Measurements from ENCODE around the gene CDH23. TPM values are rescaled to one million over a fixed set of nuclear protein-coding genes. Genes with fewer than 3 reads are reported as not detected.
A peak's percentile ranks its signal among the peaks of the same experiment; 100 is the strongest.

The CDH23 gene
- total and polyA plus RNA-seq, 4 experiments from 2014 or later: 1.8 to 5.4 (median 3.6) TPM

DNA sequence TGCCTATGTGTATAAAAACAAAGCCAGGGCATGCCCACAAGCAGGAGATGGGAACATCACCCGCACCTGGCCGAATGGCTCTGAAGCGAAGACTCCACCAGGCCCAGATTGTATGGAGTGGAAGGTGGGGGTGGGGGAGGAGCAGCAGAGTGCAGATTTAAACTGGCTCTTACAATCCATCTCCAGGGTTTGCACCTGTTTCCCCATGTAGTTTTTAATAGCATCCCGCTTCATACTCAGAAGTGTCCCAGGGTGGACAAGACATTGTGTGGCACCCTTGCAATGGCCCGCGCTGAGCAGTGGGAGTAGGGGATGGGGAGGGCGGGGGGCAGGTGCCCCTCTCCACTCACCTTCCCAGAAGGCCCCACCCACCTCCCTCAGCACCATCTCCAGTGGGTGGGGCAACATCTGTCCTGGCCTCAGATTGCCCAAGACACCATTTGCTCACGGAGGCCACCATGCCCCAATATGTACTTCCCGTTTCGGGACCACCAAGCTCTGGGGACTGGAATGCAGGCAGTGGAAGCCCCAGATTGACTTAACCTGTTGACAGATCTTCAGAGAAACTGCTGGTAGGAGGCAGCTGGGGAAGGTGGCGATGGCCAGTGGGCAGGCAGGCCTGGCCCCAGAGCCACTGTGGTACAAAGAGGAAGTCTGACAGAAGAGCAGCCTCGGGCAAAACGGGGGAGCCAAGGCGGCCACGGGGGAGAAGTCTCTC lies 353.6 kb downstream of the CDH23 start:
- DNase-seq: no peak
- POLR2A ChIA-PET (ENCODE audit: partially characterized antibody): interaction anchor here (0.7 to 26.4 kb wide), 5 partner anchors 7 to 54 kb away, joined by 3 to 1191 read pairs (median 164); partner anchors contain the start of genes C10orf105 and VSIR
- Mint-ChIP-seq H3K9me3 (no peaks in the 10 kb centered on the region), H3K36me3 (peaks cover 37 to 61% of the 10 kb centered on the region in 2 donors), H3K4me1 (peaks cover 70 to 98% (median 89%) of the 10 kb centered on the region in 4 donors), H3K27me3 (no peaks in the 10 kb centered on the region), H3K4me3 (peak overlapping the region in 6 of 8 donors; percentile 35 to 89 (median 50)), H3K27ac (peak overlapping the region; percentile 92 to 99 (median 98))
- H3K4me3 ChIP-seq (ENCODE audit: low read length in 2 of 2): no peak overlapping the region
- H3K36me3 ChIP-seq (ENCODE audit: insufficient read depth, low read length): peaks cover 38% of the 10 kb centered on the region
- no peaks in the 10 kb centered on the region for H3K27me3 ChIP-seq (ENCODE audit: insufficient read depth, low read length)
- H3K4me1 ChIP-seq (ENCODE audit: insufficient read depth, low read length): peaks cover 100% of the 10 kb centered on the region
- H3K27ac ChIP-seq (ENCODE audit: low read depth, low read length): peak overlapping the region; percentile 58
- CTCF ChIA-PET (ENCODE audit: partially characterized antibody): interaction anchor here (0.9 to 1.0 kb wide), 2 partner anchors 23 to 53 kb away, joined by 3 to 8 read pairs; partner anchors contain the start of gene VSIR
- intact Hi-C loops (cut with micrococcal nuclease): no loop called here
- H3K9me3 ChIP-seq (ENCODE audit: control insufficient read depth in 1 of 2, low read length in 2 of 2): no peaks in the 10 kb centered on the region

DNA sequence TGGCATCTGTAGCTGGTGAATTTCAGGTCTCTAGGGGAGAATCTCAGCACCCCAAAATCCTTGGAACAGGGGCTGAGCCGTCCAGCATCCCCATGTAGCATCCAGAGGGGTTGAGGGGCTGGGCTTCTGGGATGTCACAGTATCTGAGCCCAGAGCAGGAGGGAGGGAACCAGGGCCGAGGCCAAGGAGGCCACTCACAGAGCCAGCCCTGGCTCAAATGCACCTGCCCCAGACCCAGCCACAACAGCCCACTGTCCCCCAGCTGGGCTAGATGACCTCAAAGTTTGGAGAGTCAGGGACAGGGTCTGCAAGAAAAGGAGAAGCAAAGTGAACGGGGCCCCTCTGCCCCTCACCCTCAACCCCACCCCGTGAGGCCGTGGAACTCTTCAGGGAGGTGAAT lies 354.3 kb downstream of the CDH23 start:
- peaks cover 38% of the 10 kb centered on the region for H3K36me3 ChIP-seq (ENCODE audit: insufficient read depth, low read length)
- peak overlapping the region in 6 of 8 donors; percentile 8 to 68 (median 46) for H3K4me3 Mint-ChIP-seq
- peaks cover 67 to 98% (median 87%) of the 10 kb centered on the region in 4 donors for H3K4me1 Mint-ChIP-seq
- H3K9me3 Mint-ChIP-seq: no peaks in the 10 kb centered on the region
- intact Hi-C loops (cut with micrococcal nuclease): no loop called here
- H3K36me3 Mint-ChIP-seq: peaks cover 38 to 60% of the 10 kb centered on the region in 2 donors
- H3K9me3 ChIP-seq (ENCODE audit: control insufficient read depth in 1 of 2, low read length in 2 of 2): no peaks in the 10 kb centered on the region
- peak overlapping the region; percentile 92 to 99 (median 98) for H3K27ac Mint-ChIP-seq
- H3K4me3 ChIP-seq (ENCODE audit: low read length in 2 of 2): no peak overlapping the region
- no peaks in the 10 kb centered on the region for H3K27me3 ChIP-seq (ENCODE audit: insufficient read depth, low read length)
- CTCF ChIA-PET (ENCODE audit: partially characterized antibody): interaction anchor here (0.9 to 1.0 kb wide), 2 partner anchors 22 to 54 kb away, joined by 3 to 8 read pairs; partner anchors contain the start of gene VSIR
- DNase-seq: no peak
- POLR2A ChIA-PET (ENCODE audit: partially characterized antibody): interaction anchor here (0.7 to 26.4 kb wide), 3 partner anchors 10 to 31 kb away, joined by 3 to 1191 read pairs (median 1035); partner anchors contain the start of genes C10orf105 and VSIR
- H3K27me3 Mint-ChIP-seq: no peaks in the 10 kb centered on the region
- H3K27ac ChIP-seq (ENCODE audit: low read depth, low read length): peak overlapping the region; percentile 58
- H3K4me1 ChIP-seq (ENCODE audit: insufficient read depth, low read length): peaks cover 100% of the 10 kb centered on the region

DNA sequence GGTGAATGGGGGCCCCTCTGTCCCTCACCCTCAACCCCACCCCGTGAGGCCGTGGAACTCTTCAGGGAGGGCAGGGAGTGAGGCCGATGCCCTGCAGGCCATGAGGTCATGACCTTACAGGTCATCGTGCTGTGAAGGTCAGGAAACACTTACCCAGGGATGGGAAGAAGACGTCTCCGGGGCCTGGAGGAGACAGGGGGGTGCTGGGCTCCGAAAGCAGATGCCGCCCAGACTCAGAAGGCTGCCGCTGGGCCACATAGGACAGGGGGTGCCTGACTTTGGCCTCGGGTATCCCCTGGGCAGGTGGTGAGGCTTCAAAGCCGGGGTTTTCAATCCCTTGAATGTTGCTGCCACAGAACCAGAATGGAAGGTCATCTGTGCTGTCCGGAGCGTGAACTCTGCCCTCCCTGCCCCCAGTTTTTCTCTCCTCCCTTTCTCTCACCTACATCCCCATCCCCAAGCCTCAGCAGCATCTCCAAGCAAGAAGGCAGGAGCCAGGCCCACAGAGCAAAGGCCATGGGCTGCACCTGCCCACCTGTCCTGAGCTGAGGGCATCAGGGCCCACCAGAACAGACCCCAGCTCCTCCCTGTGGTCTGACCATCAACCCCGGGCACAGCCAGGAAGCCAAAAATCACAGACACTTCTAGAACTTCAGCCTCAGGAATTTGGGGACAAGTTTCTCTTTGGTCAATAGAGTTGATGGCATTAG lies 354.9 kb downstream of the CDH23 start:
- Mint-ChIP-seq H3K9me3 (no peaks in the 10 kb centered on the region), H3K4me3 (peak overlapping the region in 7 of 8 donors; percentile 52 to 75 (median 69)), H3K27ac (peak overlapping the region; percentile 78 to 99 (median 90)), H3K4me1 (peaks cover 68 to 98% (median 87%) of the 10 kb centered on the region in 4 donors), H3K27me3 (no peaks in the 10 kb centered on the region), H3K36me3 (peaks cover 42 to 67% of the 10 kb centered on the region in 2 donors)
- H3K27ac ChIP-seq (ENCODE audit: low read depth, low read length): peak overlapping the region; percentile 34
- peaks cover 38% of the 10 kb centered on the region for H3K36me3 ChIP-seq (ENCODE audit: insufficient read depth, low read length)
- no peak for DNase-seq
- no peaks in the 10 kb centered on the region for H3K9me3 ChIP-seq (ENCODE audit: control insufficient read depth in 1 of 2, low read length in 2 of 2)
- ChIA-PET POLR2A (ENCODE audit: partially characterized antibody) (interaction anchor here (0.6 to 26.4 kb wide), 5 partner anchors 9 to 57 kb away, joined by 3 to 1191 read pairs (median 21); partner anchors contain the start of genes C10orf105 and VSIR), CTCF (ENCODE audit: partially characterized antibody) (interaction anchor here (0.8 to 1.8 kb wide), 11 partner anchors 12 to 60 kb away, joined by 3 to 17 read pairs (median 4); partner anchors contain the start of gene VSIR)
- peaks cover 100% of the 10 kb centered on the region for H3K4me1 ChIP-seq (ENCODE audit: insufficient read depth, low read length)
- no peak overlapping the region for H3K4me3 ChIP-seq (ENCODE audit: low read length in 2 of 2)
- H3K27me3 ChIP-seq (ENCODE audit: insufficient read depth, low read length): no peaks in the 10 kb centered on the region
- intact Hi-C loops (cut with micrococcal nuclease): no loop called here

- peaks cover 38% of the 10 kb centered on the region for H3K36me3 ChIP-seq (ENCODE audit: insufficient read depth, low read length)
These were observed 355.8 kb downstream of the CDH23 start for GRCh38 chr10:71752391-71753090.

GRCh38 chr10:71753091-71753959 lies 356.6 kb downstream of the CDH23 start:
- ChIA-PET POLR2A (ENCODE audit: partially characterized antibody) (interaction anchor here (0.8 to 26.4 kb wide), 5 partner anchors 10 to 56 kb away, joined by 3 to 1191 read pairs (median 21); partner anchors contain the start of genes C10orf105 and VSIR), CTCF (ENCODE audit: partially characterized antibody) (interaction anchor here (0.7 to 1.8 kb wide), 9 partner anchors 10 to 58 kb away, joined by 3 to 17 read pairs (median 4); partner anchors contain the start of gene VSIR)
- Mint-ChIP-seq H3K36me3 (peaks cover 49 to 83% of the 10 kb centered on the region in 2 donors), H3K4me3 (peak overlapping the region in 6 of 8 donors; percentile 27 to 75 (median 63)), H3K27me3 (no peaks in the 10 kb centered on the region), H3K9me3 (peaks cover 0 to 2% (median 0%) of the 10 kb centered on the region in 8 donors), H3K27ac (peak overlapping the region; percentile 85 to 99 (median 90)), H3K4me1 (peaks cover 74 to 98% (median 88%) of the 10 kb centered on the region in 4 donors)
- Histone ChIP-seq H3K36me3 (ENCODE audit: insufficient read depth, low read length) (peaks cover 46% of the 10 kb centered on the region), H3K9me3 (ENCODE audit: control insufficient read depth in 1 of 2, low read length in 2 of 2) (no peaks in the 10 kb centered on the region), H3K27ac (ENCODE audit: low read depth, low read length) (peak overlapping the region; percentile 40), H3K4me1 (ENCODE audit: insufficient read depth, low read length) (peaks cover 100% of the 10 kb centered on the region), H3K27me3 (ENCODE audit: insufficient read depth, low read length) (no peaks in the 10 kb centered on the region), H3K4me3 (ENCODE audit: low read length in 2 of 2) (no peak overlapping the region)
- intact Hi-C loops (cut with micrococcal nuclease): no loop called here
- peak in 1 of 5 donors; percentile 27 for DNase-seq

More at GRCh38 chr10:71752391-71753090, 355.8 kb downstream of the CDH23 start:
- ChIA-PET CTCF (ENCODE audit: partially characterized antibody) (interaction anchor here (0.7 to 1.8 kb wide), 14 partner anchors 9 to 59 kb away, joined by 3 to 17 read pairs (median 4); partner anchors contain the start of gene VSIR), POLR2A (ENCODE audit: partially characterized antibody) (interaction anchor here (0.6 to 26.4 kb wide), 6 partner anchors 10 to 58 kb away, joined by 3 to 1191 read pairs (median 17); partner anchors contain the start of genes C10orf105 and VSIR)
- no peaks in the 10 kb centered on the region for H3K27me3 ChIP-seq (ENCODE audit: insufficient read depth, low read length)
- Mint-ChIP-seq H3K4me1 (peaks cover 69 to 98% (median 87%) of the 10 kb centered on the region in 4 donors), H3K4me3 (peak overlapping the region in 7 of 8 donors; percentile 52 to 75 (median 69)), H3K36me3 (peaks cover 42 to 75% of the 10 kb centered on the region in 2 donors), H3K27ac (peak overlapping the region; percentile 85 to 99 (median 90)), H3K27me3 (no peaks in the 10 kb centered on the region), H3K9me3 (no peaks in the 10 kb centered on the region)
- H3K4me3 ChIP-seq (ENCODE audit: low read length in 2 of 2): no peak overlapping the region
- peak overlapping the region; percentile 34 for H3K27ac ChIP-seq (ENCODE audit: low read depth, low read length)
- H3K9me3 ChIP-seq (ENCODE audit: control insufficient read depth in 1 of 2, low read length in 2 of 2): no peaks in the 10 kb centered on the region
- DNase-seq: peak in 1 of 5 donors; percentile 26
- intact Hi-C loops (cut with micrococcal nuclease): no loop called here
- peaks cover 100% of the 10 kb centered on the region for H3K4me1 ChIP-seq (ENCODE audit: insufficient read depth, low read length)

All from CD4-positive, alpha-beta memory T cell (primary cell).